GM15510 (cell line): ENCODE measurements around the gene MYO1H.

ENCODE experiments used
- POLR2A ChIP-seq: IDR thresholded peaks from 3 replicates; pipeline ENCODE4 v1.6.1; 2011; ENCODE audit warnings: borderline replicate concordance; ENCODE audit not compliant: insufficient read length; ENCODE audit errors: extremely low read depth

The MYO1H gene

DNA sequence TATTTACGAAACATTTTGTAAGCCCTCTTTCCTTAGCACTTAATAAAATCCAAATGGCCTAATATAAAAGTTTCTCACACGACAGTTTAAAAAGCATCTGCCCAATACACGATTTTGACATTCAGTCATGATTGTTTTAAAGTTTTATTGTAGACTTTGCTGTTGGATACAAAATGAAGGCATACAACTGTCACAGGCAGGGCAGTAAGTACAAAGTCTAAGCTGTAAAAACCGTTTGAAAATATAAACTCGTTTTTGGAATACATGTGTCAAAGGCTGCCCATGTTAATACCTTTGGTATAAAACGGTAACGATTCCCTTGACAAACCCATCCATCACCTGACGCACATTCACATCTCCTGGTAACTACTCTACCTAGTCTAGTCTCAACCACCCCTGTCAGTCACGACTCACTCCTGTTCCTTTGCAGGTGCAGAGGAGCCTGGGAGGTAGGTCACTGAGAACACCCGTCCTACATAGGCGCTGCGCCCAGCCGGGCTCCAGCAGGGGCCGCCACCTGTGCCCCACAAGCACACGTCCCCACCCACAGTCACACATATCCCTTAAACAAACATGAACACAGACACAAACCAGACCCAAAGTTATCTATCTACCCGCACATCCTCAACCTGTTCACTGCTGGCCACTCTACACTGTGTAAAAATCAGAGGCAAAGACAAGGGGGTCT is 102.3 kb downstream of the MYO1H start:
- TF ChIP-seq POLR2A, result no peak

DNA sequence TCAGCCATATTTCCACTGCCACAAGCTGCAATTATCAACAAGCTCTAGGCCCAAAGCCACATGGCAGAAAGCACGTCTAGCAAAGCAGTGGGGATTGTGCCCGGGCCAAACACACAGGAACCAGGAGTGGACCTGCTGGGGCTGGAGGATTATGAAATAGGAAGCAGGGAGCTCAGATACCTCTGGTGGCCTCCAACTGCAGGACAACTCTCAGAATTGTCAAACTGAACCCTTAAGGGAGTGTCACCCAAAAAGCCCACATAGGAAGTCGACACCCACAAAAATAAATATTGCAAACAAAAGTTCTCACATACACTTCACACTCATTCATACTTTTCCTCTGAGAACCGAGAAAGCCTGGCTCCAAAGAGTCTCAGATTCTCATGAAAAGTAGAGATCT is 103.3 kb downstream of the MYO1H start:
- no peak for TF ChIP-seq POLR2A

DNA sequence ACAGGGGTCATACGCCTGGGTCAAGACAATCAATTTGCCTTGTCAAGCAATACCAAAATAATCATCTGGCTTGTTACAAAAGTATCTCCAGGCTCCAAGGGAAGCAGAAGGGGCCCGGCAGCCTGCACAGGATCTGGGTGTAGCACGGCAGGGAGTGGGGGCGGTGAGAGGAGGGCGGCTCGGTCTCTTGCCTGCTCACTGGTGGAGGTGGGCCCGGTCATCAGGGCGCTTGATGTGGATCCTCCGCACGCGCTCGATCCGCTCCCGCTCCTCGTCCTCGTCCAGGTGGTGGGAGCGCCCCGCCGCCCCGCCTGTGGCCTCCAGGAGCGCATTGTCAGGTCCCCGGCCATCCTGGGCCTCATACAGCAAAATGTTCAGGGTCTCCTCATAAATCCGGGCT is 103.7 kb downstream of the MYO1H start:
- no peak for TF ChIP-seq POLR2A

DNA sequence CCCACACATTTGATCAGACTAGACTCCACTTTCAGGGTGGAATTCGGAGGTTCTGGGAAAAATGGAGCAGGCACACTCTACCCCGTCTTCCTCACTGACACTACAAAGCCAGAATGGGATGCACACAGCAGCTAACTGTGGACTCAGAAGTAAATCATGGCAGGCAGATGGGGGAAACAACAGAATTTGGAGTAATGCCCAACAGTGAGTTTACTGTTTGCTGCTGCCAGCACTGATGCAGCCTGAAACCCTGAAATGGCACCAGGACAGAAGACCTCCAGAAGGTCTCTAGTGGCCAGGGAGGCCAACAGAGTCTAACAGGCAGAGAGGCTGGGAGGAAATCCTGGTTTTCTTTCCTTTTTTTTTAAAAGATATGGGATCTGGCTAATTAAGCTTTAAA is 104.8 kb downstream of the MYO1H start:
- TF ChIP-seq POLR2A, result no peak

DNA sequence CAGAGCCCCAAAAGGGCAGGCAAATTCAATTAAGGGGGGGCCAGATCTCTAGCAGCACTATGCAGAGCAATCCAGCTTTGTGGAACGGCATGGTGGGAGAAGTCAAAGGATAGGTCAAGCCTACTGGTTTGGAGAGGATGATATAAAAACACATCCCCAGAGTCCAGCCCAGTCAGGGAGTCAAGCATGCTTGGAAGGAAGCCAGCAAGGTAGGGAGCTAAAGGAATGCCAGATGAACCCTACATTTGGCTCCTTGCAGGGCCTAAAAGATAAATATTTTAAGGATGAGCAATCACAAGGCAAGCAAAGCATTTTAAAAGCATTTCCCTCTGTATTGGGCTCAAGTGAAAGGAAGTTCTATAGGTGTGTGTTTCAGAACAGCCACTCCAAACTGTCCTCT is 108.0 kb downstream of the MYO1H start:
- TF ChIP-seq POLR2A, result no peak

DNA sequence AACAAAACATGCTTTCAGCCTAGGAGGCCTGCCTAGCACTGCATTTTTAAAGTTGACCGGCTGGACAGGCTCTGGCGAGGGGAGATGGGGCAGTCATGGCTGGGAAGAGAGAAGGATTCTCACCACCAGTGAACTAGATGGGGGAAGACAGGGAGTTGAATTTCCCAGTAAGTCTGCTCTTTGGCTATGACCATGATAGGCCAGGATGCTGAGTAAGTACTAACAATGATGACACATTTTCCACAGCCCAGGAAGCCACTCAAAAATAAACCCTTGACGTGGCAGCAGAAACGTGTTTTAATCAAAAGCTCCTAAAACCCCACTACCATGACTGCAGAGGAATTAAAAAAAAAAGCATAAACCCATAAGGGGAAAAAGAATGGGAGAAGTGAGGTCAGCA is 110.4 kb downstream of the MYO1H start:
- no peak for TF ChIP-seq POLR2A

DNA sequence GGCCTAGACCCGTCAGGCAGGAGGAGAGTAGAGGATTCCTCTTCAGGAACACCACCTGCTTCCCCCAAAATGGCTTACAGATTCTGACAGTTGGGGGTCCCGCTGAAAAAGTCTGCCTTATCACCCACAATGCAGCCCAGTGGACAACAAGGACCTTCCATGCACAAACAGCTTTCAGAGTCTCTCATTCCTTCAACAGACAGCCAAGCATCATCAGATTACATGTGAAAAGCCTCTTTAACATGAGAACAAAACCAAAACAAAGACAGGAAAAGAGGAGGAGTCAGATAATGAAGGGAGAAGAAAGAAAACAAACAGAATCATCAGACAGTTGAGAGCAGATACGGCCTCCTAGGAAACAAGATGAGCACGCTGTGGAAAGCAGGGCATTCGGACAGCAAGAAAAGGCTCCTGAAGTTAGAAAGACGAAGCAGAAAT is 111.1 kb downstream of the MYO1H start:
- no peak for TF ChIP-seq POLR2A

DNA sequence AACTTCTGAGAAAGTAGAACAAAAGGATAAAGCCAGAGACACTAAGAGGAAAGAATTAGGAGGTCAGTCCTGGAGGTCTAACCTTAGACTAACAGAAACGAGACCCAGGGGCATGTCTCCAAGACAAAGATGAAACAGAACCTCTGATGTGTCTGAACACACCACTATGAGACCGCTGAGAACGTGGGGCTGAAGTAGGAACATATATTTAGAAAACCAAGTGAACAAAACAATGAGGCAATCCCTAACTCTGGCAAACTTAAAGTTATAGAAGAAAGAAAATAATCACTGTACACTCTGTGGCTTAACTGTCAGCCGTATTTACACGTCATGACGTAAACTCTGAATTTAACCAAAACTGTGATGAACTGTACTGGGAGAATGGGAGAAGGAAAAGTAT is 111.5 kb downstream of the MYO1H start:
- no peak for TF ChIP-seq POLR2A

DNA sequence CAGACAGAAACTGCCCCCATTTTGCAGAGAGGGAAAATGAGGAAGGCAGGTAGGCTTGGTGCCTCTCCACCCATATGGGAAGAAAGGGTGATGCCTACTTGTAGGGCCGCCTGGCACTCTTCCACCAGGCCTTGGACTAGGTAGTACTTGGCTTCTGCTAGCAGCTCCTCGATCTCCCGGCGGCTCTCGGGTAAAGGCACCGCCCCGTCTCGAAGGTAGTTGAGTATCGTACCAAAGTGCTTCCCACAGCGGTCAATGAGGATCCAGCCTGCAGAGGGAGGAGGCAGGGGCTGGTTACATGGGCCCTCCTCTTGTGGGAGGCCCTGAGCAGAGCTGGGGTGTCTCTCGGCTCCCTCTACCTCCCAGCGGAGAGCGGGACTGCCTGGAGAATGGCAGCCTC is 112.8 kb downstream of the MYO1H start:
- no peak for TF ChIP-seq POLR2A

DNA sequence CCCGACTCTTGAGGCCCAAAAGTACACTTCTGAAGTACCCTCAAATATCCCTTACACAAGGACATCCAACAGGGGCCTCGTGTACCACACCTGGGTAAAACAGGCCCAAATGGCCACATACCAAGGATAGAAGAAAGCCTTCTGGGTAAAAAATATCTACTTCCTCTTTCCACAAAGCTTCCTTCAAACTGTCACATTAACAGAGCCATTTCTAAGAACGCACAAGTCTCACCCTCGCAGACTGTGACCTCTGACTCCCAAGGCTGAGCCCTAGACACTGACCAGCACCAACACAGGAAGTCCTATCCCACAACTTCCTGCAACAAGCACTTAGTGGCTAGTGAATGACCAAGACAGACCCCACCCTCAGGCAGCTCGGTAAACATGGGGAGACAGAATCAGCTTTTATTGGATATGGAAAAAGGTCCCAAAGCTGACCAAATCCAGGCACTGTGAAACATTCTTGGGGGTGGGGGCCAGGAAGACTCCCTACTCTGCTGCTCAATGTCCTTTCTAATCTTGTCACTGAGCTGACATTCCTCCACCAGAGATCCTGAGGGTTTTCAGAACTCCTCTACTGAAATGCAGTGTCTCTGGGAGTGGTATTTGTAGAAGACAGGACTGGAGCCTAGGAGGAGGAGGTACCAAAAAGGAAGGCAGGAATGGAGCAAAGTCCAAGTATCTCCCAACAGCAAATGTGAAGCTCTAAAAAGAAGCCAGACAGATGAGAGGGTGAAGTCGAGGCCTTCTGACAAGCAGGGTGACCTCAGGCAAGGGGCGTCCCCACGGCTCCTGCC is 113.5 kb downstream of the MYO1H start:
- no peak for TF ChIP-seq POLR2A

DNA sequence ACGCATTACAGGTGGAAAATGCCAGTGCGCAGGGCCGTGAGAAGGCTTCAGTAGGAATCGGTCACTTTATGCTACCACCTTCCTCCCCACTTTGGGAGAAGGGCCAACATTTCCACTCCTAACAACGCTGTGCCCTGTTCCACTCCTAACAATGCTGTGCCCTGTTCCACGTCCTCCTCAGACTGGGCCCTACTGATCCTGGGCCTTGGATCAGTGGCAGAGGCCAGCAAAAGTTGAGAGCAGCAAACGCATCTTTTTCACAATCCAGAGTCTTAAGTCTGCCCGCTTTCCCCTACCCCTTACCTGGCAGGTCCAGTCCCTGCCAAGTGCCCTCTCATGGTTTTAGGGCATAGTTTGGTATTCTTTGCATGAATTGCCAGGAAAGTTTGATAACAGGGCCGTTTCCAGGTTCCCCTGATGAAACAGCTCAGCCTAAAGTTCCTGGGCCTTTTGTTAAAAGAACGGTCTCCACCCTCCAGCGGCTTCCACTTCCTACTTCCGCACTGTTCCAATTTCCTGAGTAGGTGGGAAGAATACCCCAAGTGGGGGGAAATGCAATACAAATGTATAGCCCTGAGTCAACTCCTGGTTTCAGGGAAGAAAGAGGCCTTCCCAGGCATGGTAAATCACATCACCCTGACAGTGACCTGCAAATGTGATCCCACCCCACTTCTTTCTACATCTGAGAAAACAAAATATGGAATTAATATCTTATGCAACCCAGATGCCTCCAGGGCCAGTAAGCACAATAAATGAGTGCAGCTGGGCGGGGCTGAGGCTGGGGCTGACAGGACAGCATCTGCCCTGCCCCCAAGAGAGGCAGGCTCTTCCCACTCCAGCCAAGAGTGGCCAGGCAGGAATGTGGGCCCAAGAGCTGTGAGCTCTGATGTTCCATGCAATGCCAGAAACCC is 114.4 kb downstream of the MYO1H start:
- TF ChIP-seq POLR2A, result no peak

DNA sequence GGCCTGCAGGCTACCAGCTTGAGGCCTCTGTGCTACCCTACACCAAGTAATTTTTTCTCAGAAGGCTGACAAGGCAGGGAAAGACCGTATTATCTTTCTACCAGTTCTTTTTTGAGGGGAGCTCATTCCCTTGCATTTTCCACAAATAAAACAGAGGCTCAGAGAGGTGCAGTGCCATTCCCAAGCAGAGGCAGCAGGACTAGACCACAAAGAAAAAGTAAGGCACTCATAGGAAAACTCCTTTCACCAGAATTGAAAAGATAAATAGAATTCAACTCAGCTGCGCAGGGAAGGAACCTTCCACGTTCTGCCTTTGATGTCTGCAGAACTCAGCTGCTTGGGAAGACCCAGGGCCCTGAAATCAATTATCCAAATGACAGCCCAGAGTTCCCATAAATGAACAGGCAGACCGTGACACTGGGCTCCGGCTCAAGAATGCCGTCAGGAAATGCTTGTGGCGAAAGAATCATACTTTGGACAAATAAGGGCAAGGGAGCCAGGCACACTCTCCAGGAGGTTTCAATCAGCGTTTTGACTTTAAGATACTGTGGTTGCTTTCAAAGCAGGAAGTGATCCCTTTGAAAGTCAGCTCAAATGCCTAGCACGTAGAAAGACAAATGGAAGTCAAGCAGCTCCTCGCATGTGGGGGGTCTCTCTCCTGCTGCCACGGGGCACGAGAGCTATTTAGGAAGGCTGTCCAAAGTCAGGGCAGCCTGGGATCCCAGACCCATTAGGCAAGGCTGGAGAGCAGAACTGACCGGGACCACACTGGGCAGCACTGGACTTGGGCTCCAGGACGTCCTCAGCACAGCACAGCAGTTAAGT is 115.4 kb downstream of the MYO1H start:
- no peak for TF ChIP-seq POLR2A

DNA sequence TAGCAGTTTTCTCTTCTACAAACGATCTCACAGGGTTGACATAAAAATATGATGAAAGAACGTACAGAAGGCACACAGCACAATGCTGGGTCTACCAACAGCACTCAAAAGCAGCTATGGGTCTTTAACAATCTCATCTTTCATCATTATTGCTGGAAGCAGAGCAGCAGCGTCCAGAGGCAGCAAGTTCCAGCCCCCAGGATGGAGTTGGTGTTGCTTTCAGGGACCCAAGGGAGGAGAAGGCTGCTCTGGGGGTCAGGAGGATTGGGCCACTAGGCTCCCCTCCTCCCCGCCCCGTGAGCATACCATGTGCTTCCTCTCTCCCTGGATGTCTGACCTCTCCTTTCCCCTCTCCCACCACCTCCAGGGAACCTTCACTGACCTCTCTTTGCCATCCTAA is 116.1 kb downstream of the MYO1H start:
- no peak for TF ChIP-seq POLR2A

DNA sequence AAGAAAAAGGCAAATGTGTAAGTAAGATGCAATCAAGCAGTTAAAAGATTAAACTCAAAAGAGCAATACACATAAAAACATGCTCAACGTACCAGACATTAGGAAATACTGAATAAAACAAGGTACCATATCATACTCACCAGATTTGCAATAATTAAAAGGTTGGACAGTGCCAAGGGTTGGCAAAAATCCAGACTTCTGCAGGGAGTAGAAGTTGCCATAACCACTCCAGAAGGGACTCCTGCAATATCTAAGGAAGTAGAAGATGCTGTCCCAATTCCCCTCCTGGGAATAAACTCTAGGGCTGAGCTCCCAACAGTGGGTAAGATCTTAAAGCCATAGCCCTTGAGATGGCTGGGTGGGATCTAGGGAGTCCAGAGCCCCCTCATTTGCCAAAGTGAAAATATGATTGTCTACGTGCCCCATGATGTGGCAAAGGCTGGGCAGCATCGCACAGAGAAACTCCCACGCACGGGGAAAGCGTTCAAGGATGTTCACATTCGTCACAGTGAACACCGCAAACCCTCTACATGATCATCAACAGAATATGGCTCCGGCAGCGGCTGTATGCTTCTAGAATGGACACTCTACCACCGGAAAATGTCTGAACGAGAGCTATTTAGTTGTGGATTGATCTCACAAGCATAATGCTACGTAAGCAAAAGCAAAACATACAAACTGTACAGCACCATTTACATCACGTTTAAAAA is 117.1 kb downstream of the MYO1H start:
- no peak for TF ChIP-seq POLR2A
